ENCODE results near the gene DUSP21.
"Not testable (repeated sequence)": the region's sequence is repeated elsewhere in the genome, so short reads cannot be mapped to it uniquely, and the experiment has no call there.

Gene DUSP21

DNA sequence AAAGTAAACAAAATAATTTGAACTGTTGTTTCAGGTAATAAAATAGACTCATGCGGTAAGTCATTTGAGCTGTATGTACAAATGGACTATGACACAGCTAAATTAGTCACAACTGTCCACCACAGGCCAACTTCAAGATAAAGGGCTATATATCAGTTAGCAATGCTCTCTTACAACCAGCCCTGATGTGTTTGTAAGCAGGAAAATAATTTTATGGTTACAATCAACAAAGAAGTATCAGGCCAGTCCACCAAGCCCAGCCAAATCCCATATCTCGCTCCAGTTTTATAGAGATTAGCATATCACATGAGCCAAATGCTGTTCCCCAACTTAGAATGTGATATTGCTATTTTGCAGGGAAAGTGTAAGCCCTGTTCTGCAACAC, 511 bp upstream of the DUSP21 start:
- no peaks in the 10 kb centered on the region for H4K20me1 ChIP-seq (ENCODE audit: insufficient read depth, low read length)
- no peak overlapping the region for H3K27ac ChIP-seq (ENCODE audit: low read length)
- no peaks in the 10 kb centered on the region for H3K9me3 ChIP-seq (ENCODE audit: insufficient read depth, low read length, severe bottlenecking)
- no peak overlapping the region for H2AFZ ChIP-seq (ENCODE audit: low read depth, low read length)
- no peaks in the 10 kb centered on the region for H3K4me1 ChIP-seq (ENCODE audit: insufficient read depth, low read length)
- DNase-seq (no peak), ATAC-seq (ENCODE audit: insufficient read depth, low read depth) (no peak)
- no peak overlapping the region for H3K9ac ChIP-seq (ENCODE audit: low read depth, low read length)
- no peaks in the 10 kb centered on the region for H3K36me3 ChIP-seq (ENCODE audit: insufficient read depth, low read length)
- no peaks in the 10 kb centered on the region for H3K79me2 ChIP-seq (ENCODE audit: insufficient read depth, low read length)
- no peaks in the 10 kb centered on the region for H3K27me3 ChIP-seq (ENCODE audit: insufficient read depth, low read length, poor library complexity)
- H3K4me3 ChIP-seq (ENCODE audit: low read depth in 1 of 2, low read length in 2 of 2), result no peak overlapping the region
- TF ChIP-seq, protein P1, sequence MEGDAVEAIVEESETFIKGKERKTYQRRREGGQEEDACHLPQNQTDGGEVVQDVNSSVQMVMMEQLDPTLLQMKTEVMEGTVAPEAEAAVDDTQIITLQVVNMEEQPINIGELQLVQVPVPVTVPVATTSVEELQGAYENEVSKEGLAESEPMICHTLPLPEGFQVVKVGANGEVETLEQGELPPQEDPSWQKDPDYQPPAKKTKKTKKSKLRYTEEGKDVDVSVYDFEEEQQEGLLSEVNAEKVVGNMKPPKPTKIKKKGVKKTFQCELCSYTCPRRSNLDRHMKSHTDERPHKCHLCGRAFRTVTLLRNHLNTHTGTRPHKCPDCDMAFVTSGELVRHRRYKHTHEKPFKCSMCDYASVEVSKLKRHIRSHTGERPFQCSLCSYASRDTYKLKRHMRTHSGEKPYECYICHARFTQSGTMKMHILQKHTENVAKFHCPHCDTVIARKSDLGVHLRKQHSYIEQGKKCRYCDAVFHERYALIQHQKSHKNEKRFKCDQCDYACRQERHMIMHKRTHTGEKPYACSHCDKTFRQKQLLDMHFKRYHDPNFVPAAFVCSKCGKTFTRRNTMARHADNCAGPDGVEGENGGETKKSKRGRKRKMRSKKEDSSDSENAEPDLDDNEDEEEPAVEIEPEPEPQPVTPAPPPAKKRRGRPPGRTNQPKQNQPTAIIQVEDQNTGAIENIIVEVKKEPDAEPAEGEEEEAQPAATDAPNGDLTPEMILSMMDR (IDR thresholded peaks at IDR 0.05; ENCODE audit: borderline replicate concordance, extremely low read depth, low read length, poor library complexity, severe bottlenecking), result no peak
- TF ChIP-seq EZH2 (IDR thresholded peaks at IDR 0.05; ENCODE audit: borderline replicate concordance, low read depth, low read length, severe bottlenecking), result no peak
- H3K4me2 ChIP-seq (ENCODE audit: insufficient read depth, low read length), result no peak overlapping the region

DNA sequence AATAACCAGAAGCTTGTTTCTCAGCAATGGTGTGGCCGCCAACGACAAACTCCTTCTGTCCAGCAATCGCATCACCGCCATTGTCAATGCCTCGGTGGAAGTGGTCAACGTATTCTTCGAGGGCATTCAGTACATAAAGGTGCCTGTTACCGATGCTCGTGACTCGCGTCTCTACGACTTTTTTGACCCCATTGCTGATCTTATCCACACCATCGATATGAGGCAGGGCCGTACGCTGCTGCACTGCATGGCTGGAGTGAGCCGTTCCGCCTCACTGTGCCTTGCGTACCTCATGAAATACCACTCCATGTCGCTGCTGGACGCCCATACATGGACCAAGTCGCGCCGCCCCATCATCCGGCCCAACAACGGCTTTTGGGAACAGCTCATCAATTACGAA, 383 bp downstream of the DUSP21 start:
- Histone ChIP-seq H4K20me1 (ENCODE audit: insufficient read depth, low read length) (no peaks in the 10 kb centered on the region), H3K4me1 (ENCODE audit: insufficient read depth, low read length) (no peaks in the 10 kb centered on the region), H3K36me3 (ENCODE audit: insufficient read depth, low read length) (no peaks in the 10 kb centered on the region), H3K4me2 (ENCODE audit: insufficient read depth, low read length) (no peak overlapping the region), H3K27ac (ENCODE audit: low read length) (no peak overlapping the region), H3K4me3 (ENCODE audit: low read depth in 1 of 2, low read length in 2 of 2) (no peak overlapping the region), H3K9ac (ENCODE audit: low read depth, low read length) (no peak overlapping the region), H2AFZ (ENCODE audit: low read depth, low read length) (no peak overlapping the region), H3K27me3 (ENCODE audit: insufficient read depth, low read length, poor library complexity) (no peaks in the 10 kb centered on the region), H3K79me2 (ENCODE audit: insufficient read depth, low read length) (no peaks in the 10 kb centered on the region), H3K9me3 (ENCODE audit: insufficient read depth, low read length, severe bottlenecking) (no peaks in the 10 kb centered on the region)
- ATAC-seq (ENCODE audit: insufficient read depth, low read depth) (no peak), DNase-seq (no peak)
- no peak for TF ChIP-seq EZH2 (IDR thresholded peaks at IDR 0.05; ENCODE audit: borderline replicate concordance, low read depth, low read length, severe bottlenecking)
- TF ChIP-seq, protein P1 (IDR thresholded peaks at IDR 0.05; ENCODE audit: borderline replicate concordance, extremely low read depth, low read length, poor library complexity, severe bottlenecking), result no peak

DNA sequence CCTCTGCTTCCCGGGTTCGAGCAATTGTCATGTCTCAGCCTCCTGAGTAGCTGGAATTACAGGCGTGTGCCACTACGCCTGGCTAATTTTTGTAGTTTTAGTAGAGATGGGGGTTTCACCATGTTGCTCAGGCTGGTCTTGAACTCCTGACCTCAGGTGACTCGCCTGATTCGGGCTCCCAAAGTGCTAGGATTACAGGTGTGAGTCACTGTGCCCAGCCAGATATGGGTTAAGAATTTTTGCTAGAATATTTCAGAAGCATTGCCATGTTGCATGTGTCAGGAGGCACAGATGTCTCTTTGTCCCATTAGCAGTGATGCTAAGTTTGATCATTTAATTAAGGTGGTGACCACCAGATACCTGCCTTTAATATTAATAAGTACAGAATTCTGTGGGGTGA, 7.1 kb downstream of the DUSP21 start:
- not testable (repeated sequence) for H2AFZ ChIP-seq (ENCODE audit: low read depth, low read length); DNase-seq; H3K9me3 ChIP-seq (ENCODE audit: insufficient read depth, low read length, severe bottlenecking); H3K27ac ChIP-seq (ENCODE audit: low read length); H3K4me1 ChIP-seq (ENCODE audit: insufficient read depth, low read length); ATAC-seq (ENCODE audit: insufficient read depth, low read depth); H3K27me3 ChIP-seq (ENCODE audit: insufficient read depth, low read length, poor library complexity); H3K36me3 ChIP-seq (ENCODE audit: insufficient read depth, low read length); H3K4me2 ChIP-seq (ENCODE audit: insufficient read depth, low read length); H3K79me2 ChIP-seq (ENCODE audit: insufficient read depth, low read length); H3K9ac ChIP-seq (ENCODE audit: low read depth, low read length); H4K20me1 ChIP-seq (ENCODE audit: insufficient read depth, low read length); H3K4me3 ChIP-seq (ENCODE audit: low read depth in 1 of 2, low read length in 2 of 2)

- Histone ChIP-seq H3K36me3 (ENCODE audit: insufficient read depth, low read length) (no peaks in the 10 kb centered on the region; the same call in 1 of the 2 replicates), H3K4me3 (ENCODE audit: low read depth in 1 of 2, low read length in 2 of 2) (peak overlapping the region in 1 of 2 experiments; percentile 79; a peak in 2 of 4 replicates), H4K20me1 (ENCODE audit: insufficient read depth, low read length) (no peaks in the 10 kb centered on the region; the same call in 1 of the 2 replicates), H3K27ac (ENCODE audit: low read length) (no peak overlapping the region), H2AFZ (ENCODE audit: low read depth, low read length) (no peak overlapping the region), H3K4me2 (ENCODE audit: insufficient read depth, low read length) (peak overlapping the region; percentile 66), H3K79me2 (ENCODE audit: insufficient read depth, low read length) (peaks cover 48% of the 10 kb centered on the region), H3K4me1 (ENCODE audit: insufficient read depth, low read length) (peaks cover 23% of the 10 kb centered on the region), H3K9me3 (ENCODE audit: insufficient read depth, low read length, severe bottlenecking) (no peaks in the 10 kb centered on the region), H3K27me3 (ENCODE audit: insufficient read depth, low read length, poor library complexity) (no peaks in the 10 kb centered on the region), H3K9ac (ENCODE audit: low read depth, low read length) (peak overlapping the region; percentile 85)
- ATAC-seq (ENCODE audit: insufficient read depth, low read depth) (no peak), DNase-seq (no peak)
- no peak for TF ChIP-seq EZH2 (IDR thresholded peaks at IDR 0.05; ENCODE audit: borderline replicate concordance, low read depth, low read length, severe bottlenecking)
- TF ChIP-seq, protein P1 (IDR thresholded peaks at IDR 0.05; ENCODE audit: borderline replicate concordance, extremely low read depth, low read length, poor library complexity, severe bottlenecking), result no peak
These were observed 27.4 kb downstream of the DUSP21 start for GRCh38 chrX:44871114-44871645.

All from DND-41 (cell line).